NCI-H82 (cell line): ENCODE measurements around the gene FIBCD1.
"Not testable (repeated sequence)": the region's sequence is repeated elsewhere in the genome, so short reads cannot be mapped to it uniquely, and the experiment has no call there.

ENCODE experiments used
- DNase-seq: peaks from one replicate; lab custom pipeline; 2025; lab: John Stamatoyannopoulos, UW

FIBCD1 gene

DNA sequence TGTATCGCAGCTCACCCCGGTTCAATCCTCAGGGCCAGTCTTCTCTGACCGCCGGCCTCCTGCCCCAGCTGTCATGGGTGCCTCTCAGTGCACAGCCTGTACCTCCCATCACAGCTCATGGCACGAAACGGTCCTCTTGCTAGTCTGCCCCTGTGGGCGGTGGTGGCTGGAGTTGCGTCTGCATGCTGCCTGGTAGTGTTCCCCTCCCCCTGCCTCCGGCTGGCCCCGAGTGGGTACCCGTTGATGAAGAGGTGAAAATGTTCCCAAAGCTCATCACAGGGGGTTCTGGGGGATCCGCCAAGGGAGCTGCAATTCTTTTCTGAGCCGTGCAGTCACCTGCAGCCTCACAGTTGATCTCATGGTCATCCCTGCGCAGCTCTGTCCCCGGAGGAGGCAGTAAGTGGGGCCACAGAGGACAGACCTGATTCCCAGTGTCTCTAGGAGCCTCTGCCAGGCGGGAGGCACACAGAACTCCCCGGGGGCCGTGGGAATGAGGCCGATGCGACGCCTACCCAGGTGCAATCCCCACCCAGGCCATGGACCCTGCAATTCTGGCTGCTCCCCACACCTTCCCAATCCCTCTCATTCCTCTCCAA is 34.7 kb upstream of the FIBCD1 start:
- DNase-seq: no peak

DNA sequence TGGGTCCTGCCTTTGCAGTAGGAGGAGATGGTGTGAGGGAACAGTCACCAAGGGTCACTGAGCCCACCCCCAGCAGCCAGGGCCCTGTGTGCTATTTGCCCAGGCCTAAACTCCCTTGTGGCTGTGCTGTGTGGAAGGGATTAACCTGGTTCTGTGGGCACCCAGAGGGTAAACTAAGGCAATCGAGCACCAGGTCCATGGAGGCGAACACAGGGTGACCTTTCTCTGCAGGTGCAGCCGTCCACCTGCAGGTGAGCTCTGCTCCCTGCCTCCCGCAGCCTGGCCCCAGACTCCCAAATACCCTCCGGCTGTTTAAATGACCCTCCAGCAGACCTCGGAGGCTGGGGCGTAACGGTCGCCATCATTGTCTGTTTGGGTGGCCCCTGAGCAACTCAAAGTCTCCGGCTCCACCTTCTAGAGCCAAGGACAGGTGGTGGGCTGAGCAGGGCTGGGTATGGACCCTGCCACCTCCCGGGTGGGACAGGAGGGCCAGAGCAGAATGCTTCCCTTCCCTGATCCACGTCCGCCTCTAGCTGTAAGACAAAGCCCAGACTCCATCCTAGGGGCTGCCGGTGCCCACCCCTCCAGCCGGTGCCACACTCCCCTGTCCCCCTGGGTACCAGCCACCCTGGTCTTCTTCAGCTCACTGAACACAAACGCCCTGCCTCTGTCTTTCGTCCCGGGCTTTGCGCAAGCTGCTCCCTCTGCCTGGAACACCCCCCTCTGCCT is 34.1 kb upstream of the FIBCD1 start:
- DNase-seq: no peak

DNA sequence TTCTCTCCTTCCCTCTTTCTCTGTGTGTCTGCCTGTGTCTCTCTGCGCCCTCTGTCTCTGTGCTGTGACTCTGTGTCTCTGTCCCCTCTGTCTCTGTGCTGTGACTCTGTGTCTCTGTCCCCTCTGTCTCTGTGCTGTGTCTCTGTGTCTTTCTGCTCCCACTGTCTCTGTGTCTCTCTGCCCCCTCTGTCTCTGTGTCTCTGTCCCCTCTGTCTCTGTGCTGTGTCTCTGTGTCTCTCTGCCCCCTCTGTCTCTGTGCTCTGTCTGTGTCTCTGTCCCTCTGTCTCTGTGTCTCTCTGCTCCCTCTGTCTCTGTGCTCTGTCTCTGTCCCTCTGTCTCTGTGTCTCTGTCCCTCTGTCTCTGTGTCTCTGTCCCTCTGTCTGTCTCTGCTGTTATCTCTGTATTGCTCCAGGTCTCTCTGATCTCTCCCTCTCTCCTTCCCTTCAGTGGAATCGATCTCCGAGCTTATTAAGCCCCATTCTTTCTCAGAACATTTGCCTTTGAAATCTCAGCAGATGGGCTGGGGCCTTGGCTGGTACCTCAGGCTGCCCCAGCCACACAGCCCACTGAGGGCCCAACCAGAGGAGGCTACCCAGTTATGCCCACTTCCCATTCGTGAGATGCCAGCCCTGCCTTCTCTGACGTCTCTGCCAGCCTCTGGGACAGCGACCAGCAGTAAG is 33.4 kb upstream of the FIBCD1 start:
- no peak for DNase-seq

DNA sequence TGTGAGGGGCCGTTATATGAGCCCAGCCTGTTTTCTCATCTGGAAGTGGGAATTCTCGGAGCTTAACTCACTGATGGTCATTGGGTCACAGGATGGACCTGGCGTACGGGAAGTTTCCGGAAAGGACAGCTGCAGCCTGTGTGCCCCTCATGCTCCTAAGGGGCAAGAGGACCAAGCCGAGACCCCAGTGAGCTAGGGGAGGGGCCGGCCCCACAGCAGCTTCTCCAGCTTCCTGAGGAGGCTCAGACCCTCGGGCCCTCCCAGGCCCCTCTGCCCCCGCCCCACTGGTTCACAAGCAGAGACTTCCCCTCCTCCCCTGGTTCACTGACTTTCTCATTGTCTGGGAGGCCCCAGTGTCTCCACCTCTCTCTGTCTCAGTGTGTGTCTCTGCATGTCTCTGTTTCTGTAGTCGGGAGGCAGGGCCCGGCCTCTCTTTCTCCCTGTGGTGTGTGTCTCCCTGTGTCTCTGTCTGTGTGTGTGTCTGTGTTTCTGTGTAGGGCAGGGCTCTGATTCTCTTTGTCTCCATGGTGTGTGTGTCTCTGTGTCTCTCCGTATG is 32.3 kb upstream of the FIBCD1 start:
- no peak for DNase-seq

DNA sequence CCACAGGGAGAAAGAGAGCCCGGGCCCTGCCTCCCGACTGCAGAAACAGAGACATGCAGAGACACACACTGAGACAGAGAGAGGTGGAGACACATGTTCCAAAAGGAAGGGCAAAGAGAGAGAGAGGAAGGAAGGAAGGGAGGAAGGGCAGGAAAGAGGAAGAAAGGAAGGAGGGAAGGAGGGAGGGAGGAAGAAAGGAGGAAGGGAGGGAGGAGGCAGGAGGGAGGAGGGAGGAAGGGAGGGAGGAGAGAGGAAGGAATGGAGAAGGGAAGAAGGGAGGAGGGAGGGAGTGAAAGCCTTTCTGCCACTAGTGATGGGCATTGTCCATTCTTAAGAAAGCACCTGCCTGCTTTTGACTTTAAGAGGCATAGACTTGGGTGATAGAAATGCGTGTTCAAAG is 31.8 kb upstream of the FIBCD1 start:
- no peak for DNase-seq

DNA sequence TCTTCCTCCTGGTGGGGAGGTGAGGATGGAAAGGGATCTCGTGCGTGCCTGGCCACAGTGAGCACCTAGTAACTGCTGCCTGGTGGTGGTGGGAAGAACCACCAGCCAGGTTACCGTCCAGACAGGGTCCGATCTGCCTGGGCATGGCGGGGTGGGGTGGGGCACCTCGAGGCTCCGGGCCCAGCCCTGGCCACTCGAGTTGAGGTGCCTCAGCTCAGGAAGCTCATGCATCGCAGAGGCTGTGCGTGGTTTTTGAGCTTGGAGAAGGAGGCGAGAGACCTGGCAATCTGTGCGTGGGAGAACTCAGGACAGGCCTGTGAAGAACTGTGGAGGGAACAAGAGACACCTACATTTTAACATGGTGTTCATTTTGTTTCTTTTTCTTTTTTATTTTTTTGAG is 31.0 kb upstream of the FIBCD1 start:
- no peak for DNase-seq

DNA sequence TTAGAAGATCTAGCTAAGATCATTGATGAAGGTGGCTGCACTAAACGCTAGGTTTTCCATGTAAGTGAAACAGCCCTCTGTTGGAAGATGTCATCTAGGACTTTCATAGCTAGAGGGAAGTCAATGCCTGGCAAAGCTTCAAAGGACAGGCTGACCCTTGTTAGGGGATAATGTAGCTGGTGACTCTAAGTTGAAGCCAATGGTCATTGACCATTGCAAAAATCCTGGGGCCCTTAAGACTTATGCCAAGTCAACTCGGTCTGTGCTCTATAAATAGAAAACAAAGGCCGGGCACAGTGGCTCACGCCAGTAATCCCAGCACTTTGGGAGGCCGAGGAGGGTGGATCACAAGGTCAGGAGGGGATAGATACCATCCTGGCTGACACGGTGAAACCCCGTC is 26.6 kb upstream of the FIBCD1 start:
- DNase-seq: no peak

DNA sequence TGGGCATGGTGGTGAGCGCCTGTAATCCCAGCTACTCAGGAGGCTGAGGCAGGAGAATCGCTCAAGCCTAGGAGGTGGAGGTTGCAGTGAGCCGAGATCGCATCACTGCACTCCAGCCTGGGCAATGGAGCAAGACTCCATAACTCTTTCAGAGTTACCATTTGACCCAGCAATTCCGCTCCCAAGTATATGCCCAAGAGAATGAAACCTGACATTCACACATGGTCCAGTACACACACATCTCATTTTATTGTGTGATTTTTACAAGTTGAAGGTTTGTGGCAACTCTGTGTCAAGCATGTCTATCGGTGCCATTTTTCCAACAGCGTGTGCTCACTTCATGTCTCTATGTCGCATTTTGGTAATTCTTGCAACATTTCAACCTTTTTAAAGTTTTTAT is 24.9 kb upstream of the FIBCD1 start:
- DNase-seq: no peak

DNA sequence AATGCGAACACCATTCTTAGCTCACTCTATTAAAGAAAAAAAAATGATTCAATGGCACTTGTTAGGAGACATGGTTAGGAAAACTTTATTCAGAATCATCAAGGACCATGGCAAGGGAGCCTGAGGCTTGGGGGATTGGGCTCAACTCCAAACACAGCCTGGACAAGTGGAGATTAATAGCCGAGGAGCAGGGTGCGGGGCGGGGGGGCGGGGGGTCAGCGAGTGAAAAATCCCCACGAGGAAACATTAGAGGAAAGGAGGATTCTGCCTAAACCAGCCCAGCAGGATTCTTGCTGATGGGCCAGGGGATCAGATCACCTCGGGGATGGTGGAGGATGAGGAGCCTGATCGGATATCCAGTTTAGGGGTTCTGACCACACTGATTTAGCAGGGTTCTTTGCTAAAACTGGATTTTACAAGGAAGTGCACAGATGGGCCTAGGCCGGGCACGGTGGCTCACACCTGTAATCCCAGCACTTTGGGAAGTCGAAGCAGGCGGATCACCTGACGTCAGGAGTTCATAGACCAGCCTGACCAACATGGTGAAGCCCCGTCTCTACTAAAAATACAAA is 24.4 kb upstream of the FIBCD1 start:
- DNase-seq: no peak

DNA sequence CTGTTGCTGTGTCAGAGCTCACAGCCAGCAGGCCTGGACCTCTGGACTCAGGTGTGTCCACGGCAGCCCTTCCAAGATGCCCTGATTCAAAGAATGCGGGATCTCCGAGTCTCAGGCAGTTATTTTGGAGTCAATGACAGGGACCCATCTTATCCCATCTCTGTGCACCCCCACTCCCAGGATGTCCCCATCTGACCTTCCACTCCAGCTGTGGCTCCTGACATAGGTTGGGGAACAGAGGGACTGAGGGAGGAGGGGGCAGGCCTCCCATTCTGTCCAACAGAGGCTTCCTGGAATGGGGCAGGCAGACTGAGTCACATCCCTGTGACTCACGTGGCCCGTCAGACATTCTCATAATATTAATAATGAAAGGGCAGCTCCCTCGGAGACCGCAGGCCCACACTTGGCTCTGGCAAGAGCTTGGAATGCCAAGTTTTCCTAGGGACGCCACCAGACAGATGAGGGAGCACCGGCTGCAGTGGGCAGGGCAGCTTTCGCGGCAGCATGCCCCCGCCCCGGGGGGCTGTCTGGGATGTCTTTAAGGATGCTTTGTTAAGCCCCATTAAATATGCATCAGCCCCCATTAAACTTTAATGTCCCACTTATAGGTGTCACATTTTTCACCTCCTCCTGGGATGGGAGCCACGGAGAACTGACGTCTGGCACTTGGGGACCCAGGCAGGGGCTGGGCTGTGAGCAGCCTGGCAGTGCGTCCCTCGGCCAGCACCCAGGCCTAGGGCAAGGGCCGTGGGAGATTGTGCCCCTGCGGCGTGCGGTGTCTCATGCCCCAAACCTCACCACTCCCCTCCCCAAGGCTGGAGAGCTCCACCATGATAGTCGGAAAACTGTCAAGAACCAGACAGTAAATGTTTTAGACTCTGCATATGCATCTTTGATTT is 23.6 kb upstream of the FIBCD1 start:
- no peak for DNase-seq

DNA sequence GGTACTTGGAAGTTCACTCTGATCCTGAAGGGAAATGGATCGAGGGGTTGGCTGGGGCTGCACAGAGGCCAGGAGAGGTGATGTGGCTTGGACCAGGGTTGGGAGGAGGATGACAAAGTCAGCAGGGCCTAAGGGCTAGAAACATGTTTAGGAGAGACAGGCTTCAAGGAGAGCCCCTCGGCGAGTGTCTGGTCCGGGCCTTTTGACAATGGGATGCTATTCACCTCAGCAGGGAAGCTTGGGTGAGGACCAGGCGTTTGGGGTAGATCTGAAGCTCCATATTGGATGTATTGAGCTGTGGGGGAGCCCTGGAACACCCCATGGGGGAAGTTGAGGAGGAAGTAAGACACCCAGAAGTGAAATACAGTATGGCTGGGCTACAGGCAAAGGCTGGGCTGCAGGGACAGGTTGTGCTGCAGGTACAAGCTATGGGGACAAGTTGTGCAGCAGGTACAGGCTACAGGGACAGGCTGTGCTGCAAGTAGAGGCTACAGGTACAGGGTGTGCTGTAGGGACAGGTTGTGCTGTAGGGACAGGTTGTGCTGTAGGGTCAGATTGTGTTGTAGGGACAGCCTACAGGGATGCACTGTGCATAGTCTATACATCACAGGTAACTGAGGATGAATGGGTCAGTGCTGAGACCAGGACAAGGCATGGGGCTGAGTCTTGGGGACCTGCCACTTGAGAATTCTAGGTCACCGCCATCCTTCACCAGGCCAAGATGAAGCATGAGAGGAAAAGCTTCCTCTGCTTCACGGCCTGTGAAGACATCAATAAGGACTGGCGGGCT is 22.7 kb upstream of the FIBCD1 start:
- no peak for DNase-seq

DNA sequence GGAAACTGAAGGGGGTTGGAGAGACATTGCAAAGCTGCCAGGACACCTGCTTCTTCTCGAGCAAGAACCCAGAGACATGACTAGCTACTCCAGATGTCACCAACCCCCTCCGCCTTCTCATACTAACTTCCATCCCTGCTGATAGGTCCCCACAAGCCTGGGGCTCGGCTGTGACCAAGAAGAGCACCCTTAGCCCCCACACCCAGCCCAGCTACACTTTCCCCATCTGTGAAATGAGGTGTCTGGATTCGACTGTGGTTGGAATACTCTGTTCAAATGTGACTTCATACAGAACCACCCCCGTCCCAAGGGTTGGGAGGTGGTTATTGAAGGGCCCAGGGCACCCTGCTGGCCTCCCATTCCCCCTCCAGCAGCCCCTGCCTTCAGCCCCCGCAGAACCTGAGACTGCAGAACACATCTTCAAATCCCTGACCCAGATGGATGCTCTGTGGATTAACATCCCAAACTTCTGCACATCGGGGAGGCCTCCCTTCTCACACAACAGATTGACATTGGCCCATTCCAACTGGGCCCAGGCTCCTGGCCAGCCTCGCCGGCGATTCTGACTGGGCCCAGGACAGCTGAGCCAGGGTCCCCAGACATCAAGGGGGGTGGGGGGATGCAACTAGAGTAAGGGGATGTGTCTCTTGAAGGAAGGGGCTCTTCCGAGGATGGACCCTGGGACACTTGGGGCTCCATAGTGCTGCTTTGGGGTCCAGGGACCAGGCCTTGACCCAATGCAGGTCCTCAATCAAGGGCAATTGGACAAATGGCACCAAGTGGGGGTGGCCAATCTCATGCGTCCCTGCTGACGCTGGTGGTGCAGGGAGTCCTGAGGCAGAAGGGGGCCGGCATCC is 21.7 kb upstream of the FIBCD1 start:
- no peak for DNase-seq

DNA sequence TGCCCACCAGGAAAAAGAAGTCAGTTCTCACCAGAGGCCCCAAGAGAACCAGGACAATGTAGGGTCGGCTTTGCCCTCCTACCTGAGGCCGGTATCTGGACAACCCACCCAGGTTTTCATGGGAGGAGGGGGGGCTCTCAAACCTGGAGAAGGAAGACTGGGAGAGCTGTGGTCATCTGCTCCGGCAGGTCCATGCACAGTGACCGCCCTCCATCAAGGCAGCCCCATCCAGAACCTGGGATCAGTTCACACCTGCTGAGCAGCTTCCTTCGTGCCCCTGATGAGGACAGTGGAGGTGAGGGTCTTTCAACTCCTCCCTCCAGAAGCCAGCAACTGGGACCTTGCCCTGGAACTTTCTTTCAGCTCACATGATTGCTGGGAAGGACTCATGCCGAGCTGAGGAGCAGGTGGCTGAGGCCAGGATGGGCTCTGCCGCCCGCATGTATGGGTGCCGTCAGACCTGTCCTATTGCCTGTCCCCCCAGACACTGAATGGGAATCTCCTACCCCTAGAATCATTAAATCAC is 20.8 kb upstream of the FIBCD1 start:
- no peak for DNase-seq

DNA sequence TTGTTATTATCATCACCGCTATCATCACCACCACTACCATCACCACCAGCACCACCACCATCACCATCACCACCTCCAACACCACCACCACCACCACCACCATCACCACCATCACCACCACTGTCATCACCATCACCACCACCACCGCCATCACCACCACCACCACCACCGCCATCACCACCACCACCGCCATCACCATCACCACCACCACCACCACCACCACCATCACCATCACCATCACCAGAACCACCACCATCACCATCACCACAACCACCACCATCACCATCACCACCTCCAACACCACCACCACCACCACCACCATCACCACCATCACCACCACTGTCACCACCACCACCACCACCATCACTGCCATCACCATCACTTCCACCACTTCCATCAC is 19.5 kb upstream of the FIBCD1 start:
- not testable (repeated sequence) for DNase-seq

DNA sequence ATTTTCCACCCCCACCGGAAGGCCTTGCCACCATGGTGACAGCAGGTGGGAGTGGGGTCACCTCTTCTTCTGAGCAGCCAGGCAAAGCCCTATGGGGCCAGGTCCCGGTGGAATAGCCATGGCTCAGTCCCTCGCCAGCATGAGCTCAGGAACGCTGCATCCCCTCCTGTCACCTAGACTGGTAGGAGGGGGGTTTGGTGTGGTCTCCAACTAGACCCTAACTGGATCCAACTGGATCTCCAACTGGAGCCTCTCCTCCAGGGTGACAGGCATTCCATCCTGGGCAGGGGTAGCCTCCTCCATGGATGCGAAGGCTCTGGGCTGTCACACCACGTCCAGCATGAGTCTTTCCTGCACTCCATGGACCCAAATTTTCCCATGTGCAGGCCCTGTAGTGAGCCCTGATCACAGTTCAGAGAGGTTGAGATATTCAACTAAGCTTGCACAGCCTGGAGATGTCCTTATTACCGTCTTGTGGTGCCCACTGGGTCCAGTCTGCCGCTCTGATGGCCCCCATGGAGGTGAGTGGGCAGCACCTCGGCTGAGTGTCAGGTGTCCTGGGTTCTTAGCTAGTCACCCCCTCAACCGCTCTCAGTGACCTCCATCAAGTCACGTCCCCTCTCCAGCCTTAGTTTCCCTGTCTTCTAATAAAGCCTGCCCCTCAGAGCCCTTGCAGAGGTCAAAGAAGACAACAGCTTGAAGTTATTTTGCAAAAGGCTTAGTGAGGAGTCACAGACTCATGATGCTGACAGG is 18.6 kb upstream of the FIBCD1 start:
- no peak for DNase-seq

DNA sequence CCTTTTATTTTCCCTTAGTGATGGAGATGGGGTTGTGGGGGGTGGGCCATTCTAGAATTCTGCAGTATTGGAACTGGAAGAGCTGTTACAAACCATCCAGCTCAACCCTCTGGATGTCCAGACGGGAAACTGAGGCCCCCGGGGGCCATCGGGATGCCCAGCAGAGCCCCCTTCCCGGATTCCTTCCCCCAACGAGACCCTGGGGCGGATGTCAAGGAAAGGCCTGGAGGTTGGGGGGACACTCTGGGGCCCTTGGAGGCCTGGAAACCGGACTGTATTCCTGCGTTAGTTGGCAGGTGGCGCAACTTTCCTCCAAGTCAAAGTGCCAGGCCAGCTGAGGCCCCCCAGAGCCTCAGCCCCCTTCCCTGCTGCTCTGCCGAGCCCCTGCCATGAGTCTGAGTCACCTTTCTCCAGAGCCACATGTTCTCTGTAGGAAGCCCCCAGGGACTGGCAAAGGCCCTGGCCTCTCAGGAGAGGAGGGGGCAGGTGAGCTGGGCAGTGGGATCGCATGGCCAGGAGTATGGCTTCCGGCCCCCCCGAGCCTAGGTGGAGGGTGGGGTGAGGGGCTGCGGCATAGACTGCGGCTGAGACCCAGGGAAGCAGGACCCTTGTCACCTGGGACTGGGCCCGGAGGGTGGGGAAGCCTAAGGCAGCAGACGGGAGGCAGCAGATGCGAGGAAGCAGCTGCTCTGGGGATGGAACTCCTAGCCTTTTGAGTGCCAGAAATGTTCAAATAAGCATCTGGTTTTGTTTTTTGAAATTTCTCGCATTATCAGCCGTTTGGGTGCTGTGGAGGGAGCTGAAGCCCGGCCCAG is 17.8 kb upstream of the FIBCD1 start:
- DNase-seq: no peak

DNA sequence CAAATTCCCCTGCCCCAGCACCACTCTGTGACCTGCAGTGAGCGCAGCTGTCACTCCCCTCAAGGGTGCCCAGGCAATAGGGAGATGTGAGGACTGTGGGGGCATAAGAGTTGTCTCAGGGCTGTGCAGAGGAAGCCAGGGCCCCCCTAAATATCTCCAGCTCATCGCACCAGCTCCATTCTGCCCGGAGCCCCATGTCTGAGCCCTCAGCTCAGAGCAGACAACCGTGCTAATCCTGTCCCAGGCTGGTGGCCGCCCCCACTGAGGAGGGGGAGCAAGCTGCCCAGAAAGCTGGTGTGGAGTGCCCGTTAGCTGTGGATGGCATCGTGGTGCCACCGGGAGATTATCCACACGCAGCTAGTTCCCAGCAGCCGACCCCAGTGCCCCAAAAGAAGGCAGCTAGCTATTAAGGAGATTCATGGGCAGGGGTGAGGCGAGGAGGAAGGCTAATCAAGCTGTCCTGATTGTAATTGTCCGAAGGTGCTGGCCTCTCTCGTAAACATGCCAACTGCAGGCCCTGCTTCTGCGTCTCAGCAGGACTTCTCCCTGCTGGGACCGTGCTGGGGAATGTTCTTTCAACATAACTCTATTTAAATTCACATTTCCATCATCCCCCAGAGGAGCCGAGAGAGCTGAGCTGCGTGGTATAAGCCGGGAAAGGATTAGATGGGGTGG is 17.0 kb upstream of the FIBCD1 start:
- DNase-seq: no peak

DNA sequence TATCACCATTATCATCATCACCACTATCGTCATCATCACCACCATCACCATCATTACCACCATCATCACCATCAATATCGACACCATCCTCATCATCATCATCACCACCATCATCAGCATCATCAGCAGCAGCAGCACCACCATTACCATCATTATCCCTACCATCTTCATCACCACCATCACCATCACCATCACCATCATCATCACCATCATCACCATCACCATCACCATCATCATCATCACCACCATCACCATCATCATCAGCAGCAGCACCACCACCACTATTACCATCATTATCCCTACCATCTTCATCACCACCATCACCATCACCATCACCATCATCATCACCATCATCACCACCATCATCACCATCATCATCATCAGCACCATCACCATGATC is 15.9 kb upstream of the FIBCD1 start:
- DNase-seq: not testable (repeated sequence)
